ENCODE results near the gene STUM. TPM values are rescaled to one million over a fixed set of nuclear protein-coding genes. Genes with fewer than 3 reads are reported as not detected.

The STUM gene
- total RNA-seq, 2 donors from 2014 or later: 1.0 to 3.2 TPM

- intact Hi-C loops (cut with DNase I): no loop called here
- Histone ChIP-seq H3K27ac (no peak overlapping the region), H3K27me3 (no peaks in the 10 kb centered on the region), H3K9me3 (no peaks in the 10 kb centered on the region), H3K9ac (ENCODE audit: low read depth in 2 of 2, low read length in 2 of 2) (no peak overlapping the region), H3K4me1 (no peaks in the 10 kb centered on the region), H3K4me3 (no peak overlapping the region), H3K36me3 (no peaks in the 10 kb centered on the region)
- DNase-seq: no peak
- TF ChIP-seq CTCF (IDR thresholded peaks at IDR 0.05): no peak
Observed at GRCh38 chr1:226568975-226569741, 20.6 kb downstream of the STUM start.

GRCh38 chr1:226569879-226570547 lies 21.4 kb downstream of the STUM start:
- Histone ChIP-seq H3K4me1 (no peaks in the 10 kb centered on the region), H3K4me3 (no peak overlapping the region), H3K9ac (ENCODE audit: low read depth in 2 of 2, low read length in 2 of 2) (no peak overlapping the region), H3K9me3 (no peaks in the 10 kb centered on the region), H3K27ac (no peak overlapping the region), H3K27me3 (no peaks in the 10 kb centered on the region), H3K36me3 (no peaks in the 10 kb centered on the region)
- no peak for DNase-seq
- no peak for TF ChIP-seq CTCF (IDR thresholded peaks at IDR 0.05)
- intact Hi-C loops (cut with DNase I): no loop called here

GRCh38 chr1:226571893-226572292 lies 23.3 kb downstream of the STUM start:
- TF ChIP-seq CTCF (IDR thresholded peaks at IDR 0.05): no peak
- H3K27ac ChIP-seq: no peak overlapping the region
- H3K9ac ChIP-seq (ENCODE audit: low read depth in 2 of 2, low read length in 2 of 2): no peak overlapping the region
- H3K4me1 ChIP-seq: no peaks in the 10 kb centered on the region
- no peak for DNase-seq
- no peaks in the 10 kb centered on the region for H3K36me3 ChIP-seq
- H3K9me3 ChIP-seq: no peaks in the 10 kb centered on the region
- no peaks in the 10 kb centered on the region for H3K27me3 ChIP-seq
- no peak overlapping the region for H3K4me3 ChIP-seq
- intact Hi-C loops (cut with DNase I): no loop called here

GRCh38 chr1:226572325-226572726 lies 23.8 kb downstream of the STUM start:
- intact Hi-C loops (cut with DNase I): no loop called here
- no peaks in the 10 kb centered on the region for H3K36me3 ChIP-seq
- H3K9ac ChIP-seq (ENCODE audit: low read depth in 2 of 2, low read length in 2 of 2): peak overlapping the region in 1 of 2 donors; percentile 30
- H3K27ac ChIP-seq: no peak overlapping the region
- no peaks in the 10 kb centered on the region for H3K9me3 ChIP-seq
- H3K27me3 ChIP-seq: no peaks in the 10 kb centered on the region
- no peaks in the 10 kb centered on the region for H3K4me1 ChIP-seq
- no peak for TF ChIP-seq CTCF (IDR thresholded peaks at IDR 0.05)
- no peak for DNase-seq
- H3K4me3 ChIP-seq: no peak overlapping the region

- Histone ChIP-seq H3K27ac (no peak overlapping the region), H3K27me3 (no peaks in the 10 kb centered on the region), H3K9ac (ENCODE audit: low read depth in 2 of 2, low read length in 2 of 2) (no peak overlapping the region), H3K9me3 (no peaks in the 10 kb centered on the region), H3K36me3 (no peaks in the 10 kb centered on the region), H3K4me1 (no peaks in the 10 kb centered on the region), H3K4me3 (no peak overlapping the region)
- intact Hi-C loops (cut with DNase I): no loop called here
- no peak for DNase-seq
- no peak for TF ChIP-seq CTCF (IDR thresholded peaks at IDR 0.05)
Observed at GRCh38 chr1:226574044-226574443, 25.5 kb downstream of the STUM start.
